Measurements from ENCODE around the gene ALKBH3.

The ALKBH3 gene

GRCh38 chr11:43947815-43948214 lies 67.2 kb downstream of the ALKBH3 start:
- no peak overlapping the region for H3K4me3 ChIP-seq (ENCODE audit: control insufficient read depth, low read depth, low read length)
- no peak for DNase-seq (ENCODE audit: low read depth)
- TF ChIP-seq, protein P1, sequence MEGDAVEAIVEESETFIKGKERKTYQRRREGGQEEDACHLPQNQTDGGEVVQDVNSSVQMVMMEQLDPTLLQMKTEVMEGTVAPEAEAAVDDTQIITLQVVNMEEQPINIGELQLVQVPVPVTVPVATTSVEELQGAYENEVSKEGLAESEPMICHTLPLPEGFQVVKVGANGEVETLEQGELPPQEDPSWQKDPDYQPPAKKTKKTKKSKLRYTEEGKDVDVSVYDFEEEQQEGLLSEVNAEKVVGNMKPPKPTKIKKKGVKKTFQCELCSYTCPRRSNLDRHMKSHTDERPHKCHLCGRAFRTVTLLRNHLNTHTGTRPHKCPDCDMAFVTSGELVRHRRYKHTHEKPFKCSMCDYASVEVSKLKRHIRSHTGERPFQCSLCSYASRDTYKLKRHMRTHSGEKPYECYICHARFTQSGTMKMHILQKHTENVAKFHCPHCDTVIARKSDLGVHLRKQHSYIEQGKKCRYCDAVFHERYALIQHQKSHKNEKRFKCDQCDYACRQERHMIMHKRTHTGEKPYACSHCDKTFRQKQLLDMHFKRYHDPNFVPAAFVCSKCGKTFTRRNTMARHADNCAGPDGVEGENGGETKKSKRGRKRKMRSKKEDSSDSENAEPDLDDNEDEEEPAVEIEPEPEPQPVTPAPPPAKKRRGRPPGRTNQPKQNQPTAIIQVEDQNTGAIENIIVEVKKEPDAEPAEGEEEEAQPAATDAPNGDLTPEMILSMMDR (IDR thresholded peaks at IDR 0.05; ENCODE audit: control insufficient read depth, insufficient read depth, low read depth, low read length, missing control alignments) = no peak

DNA sequence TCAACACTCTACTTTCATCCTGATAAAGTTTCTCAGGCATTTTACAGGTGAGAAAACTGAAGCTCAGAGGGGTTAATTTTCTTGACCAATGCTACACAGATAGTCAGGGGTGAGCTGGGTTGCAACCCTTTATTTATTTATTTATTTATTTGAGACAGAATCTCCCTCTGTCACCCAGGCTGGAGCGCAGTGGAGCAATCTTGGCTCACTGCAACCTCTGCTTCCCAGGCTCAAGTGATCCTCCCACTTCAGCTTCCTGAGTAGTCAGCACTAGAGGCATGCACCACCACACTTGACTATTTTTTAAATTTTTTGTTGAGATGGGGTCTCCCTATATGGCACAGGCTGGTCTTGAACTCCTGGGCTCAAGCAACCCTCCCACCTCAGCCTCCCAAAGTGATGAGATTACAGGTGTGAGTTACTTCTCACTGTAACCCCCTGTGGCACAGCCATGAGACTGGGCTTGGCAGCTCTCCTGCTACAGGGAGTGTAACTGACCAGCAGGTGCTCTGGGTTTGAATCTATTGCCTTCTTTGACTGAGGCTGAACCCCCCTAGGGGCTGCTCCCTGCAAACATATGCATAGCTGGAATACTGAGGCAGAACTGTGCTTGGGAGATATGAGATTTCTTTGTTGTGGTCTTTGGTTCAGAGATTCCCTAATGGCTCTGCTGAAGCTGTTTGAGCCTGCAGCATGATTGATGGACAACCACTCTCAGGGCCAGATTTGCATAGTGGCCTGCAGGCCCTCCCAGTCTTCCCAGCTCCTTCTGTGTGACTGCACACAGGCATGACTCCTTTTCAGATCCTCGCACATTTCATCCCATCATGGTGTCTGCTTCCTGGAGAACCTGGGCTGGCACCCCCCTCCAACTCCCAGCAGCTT lies 68.0 kb downstream of the ALKBH3 start:
- H3K4me3 ChIP-seq (ENCODE audit: control insufficient read depth, low read depth, low read length) = no peak overlapping the region
- no peak for DNase-seq (ENCODE audit: low read depth)

GRCh38 chr11:43950311-43950855 lies 69.8 kb downstream of the ALKBH3 start:
- TF ChIP-seq, protein P1 (IDR thresholded peaks at IDR 0.05; ENCODE audit: control insufficient read depth, insufficient read depth, low read depth, low read length, missing control alignments) = no peak
- DNase-seq (ENCODE audit: low read depth) = no peak
- H3K4me3 ChIP-seq (ENCODE audit: control insufficient read depth, low read depth, low read length) = no peak overlapping the region

More for the DNA sequence above, 68.0 kb downstream of the ALKBH3 start:
- TF ChIP-seq, protein P1 (IDR thresholded peaks at IDR 0.05; ENCODE audit: control insufficient read depth, insufficient read depth, low read depth, low read length, missing control alignments) = no peak

- TF ChIP-seq, protein P1 (IDR thresholded peaks at IDR 0.05; ENCODE audit: control insufficient read depth, insufficient read depth, low read depth, low read length, missing control alignments) = no peak
- no peak overlapping the region for H3K4me3 ChIP-seq (ENCODE audit: control insufficient read depth, low read depth, low read length)
Measured at GRCh38 chr11:43951231-43951630, 70.6 kb downstream of the ALKBH3 start.

DNA sequence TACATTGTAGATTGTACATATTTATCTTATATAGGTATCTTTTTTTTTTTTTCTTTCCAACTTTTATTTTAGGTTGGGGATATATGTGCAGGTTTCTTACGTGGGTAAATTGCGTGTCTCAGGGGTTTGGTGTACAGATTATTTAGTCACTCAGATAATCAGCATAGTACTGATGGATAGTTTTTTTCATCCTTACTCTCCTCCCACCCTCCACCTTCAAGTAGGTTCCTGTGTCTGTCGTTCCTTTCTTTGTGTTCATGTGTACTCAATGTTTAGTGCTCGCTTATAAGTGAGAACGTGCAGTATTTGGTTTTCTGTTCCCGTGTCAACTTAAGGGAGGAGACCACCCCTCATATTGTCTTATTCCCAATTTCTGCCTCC lies 71.4 kb downstream of the ALKBH3 start:
- no peak for DNase-seq (ENCODE audit: low read depth)
- H3K4me3 ChIP-seq (ENCODE audit: control insufficient read depth, low read depth, low read length) = no peak overlapping the region
- TF ChIP-seq, protein P1 (IDR thresholded peaks at IDR 0.05; ENCODE audit: control insufficient read depth, insufficient read depth, low read depth, low read length, missing control alignments) = no peak

More at GRCh38 chr11:43951231-43951630, 70.6 kb downstream of the ALKBH3 start:
- DNase-seq (ENCODE audit: low read depth) = no peak

DNA sequence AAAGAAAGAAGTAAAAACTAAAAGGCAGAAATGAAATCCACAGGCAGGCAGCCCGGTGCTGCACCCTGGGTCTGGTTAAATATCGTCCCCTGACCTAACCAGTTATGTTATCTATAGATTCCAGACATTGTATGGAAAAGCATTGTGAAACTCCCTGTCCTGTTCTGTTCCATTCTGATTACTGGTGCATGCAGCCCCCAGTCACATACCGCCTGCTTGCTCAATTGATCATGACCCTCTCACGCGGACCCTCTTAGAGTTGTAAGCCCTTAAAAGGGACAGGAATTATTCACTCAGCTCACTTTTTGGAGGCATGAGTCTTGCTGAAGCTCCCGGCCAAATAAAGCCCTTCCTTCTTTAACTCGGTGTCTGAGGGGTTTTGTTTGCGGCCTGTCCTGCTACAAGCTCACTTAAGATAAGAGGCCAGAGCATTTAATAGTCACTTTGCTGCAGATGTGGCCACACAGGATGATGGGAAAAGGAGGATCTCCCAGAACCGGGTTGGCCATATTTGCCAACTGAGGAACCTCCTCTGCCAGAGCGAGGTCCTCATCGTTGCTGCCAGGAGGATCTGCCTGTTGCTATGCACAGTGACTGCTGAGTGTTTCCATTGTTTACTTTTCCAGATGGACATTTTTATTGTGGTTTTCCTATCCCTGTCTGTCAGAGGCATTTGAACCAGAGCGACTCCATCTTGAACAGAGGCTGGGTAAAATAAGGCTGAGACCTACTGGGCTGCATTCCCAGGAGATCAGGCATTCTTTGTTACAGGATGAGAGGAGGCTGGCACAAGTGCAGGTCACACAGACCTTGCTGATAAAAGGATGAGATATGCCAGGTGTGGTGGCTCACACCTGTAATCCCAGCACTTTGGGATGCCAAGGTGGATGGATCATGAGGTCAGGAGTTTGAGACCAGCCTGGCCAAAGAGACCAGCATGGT lies 72.0 kb downstream of the ALKBH3 start:
- H3K4me3 ChIP-seq (ENCODE audit: control insufficient read depth, low read depth, low read length) = no peak overlapping the region
- DNase-seq (ENCODE audit: low read depth) = no peak
- TF ChIP-seq, protein P1 (IDR thresholded peaks at IDR 0.05; ENCODE audit: control insufficient read depth, insufficient read depth, low read depth, low read length, missing control alignments) = no peak

All from AG09309 (cell line).